ENCODE results near the gene LRP6. TPM values are rescaled to one million over a fixed set of nuclear protein-coding genes. Genes with fewer than 3 reads are reported as not detected.

The LRP6 gene
- total and polyA plus RNA-seq, 2 of the 8 experiments (the other 6 are each of a cell fraction or from before 2014, with no cell fraction given), result 53.6 to 73.2 TPM

DNA sequence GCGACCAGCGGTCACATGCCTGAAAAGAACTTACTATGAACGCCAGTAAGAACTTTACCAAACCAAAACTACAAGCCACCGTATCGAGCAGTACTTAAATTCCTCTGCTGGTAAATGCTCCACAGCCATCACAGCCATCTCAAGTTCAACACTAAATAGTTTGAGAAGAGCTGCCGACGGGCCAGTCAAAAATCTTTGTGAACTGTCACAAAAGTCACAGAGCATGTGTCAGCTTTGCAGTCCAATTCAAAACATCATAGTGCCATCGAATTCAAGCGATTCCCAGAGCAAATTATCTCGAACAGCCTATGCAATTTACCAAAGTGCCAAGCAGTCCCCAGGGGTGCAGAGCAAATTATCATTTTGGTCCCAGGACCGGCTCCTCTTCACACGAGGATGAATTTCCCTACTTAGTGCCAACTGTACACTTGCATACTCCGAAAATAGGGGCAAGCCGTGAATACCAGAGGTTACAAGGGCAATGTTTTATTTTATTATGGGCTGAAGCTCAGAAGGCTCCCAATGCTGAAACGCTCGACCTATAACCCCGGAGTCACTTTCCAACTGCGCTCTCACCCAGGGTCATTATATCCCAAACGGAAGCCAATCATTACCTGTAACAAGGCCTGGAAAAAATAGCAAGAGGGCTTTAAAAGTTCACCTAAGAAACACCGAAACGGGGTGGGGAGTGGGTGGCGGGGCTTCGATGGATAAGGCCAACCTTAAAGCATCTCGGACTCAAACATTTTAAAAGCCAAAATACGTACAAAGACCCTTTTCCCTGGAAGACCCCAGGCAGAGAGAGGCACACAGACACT lies 1.1 kb downstream of the LRP6 start:
- Histone ChIP-seq H2BK5ac (ENCODE audit: low read depth, low read length) (peak overlapping the region; percentile 100; the same call in 1 of the 2 replicates), H2BK120ac (replicated peaks; ENCODE audit: low read depth, low read length) (no peak overlapping the region), H3K4ac (replicated peaks; ENCODE audit: insufficient read length, low read depth, low read length) (no peak overlapping the region), H3K79me1 (ENCODE audit: low read depth, low read length) (no peaks in the 10 kb centered on the region; the same call in 1 of the 2 replicates), H3K4me1 (replicated peaks in 1 of 4; ENCODE audit: control insufficient read depth in 3 of 4, insufficient read depth in 4 of 4, low read length in 3 of 4) (peaks cover 0 to 5% (median 1%) of the 10 kb centered on the region in 4 experiments; a peak in 4 of 7 replicates), H3K27me3 (replicated peaks in 1 of 4; ENCODE audit: control insufficient read depth in 3 of 4, extremely low read depth in 1 of 4, insufficient read depth in 3 of 4, low read length in 3 of 4) (no peaks in the 10 kb centered on the region), H3K36me3 (ENCODE audit: control insufficient read depth in 2 of 4, insufficient read depth in 4 of 4, low read length in 3 of 4) (no peaks in the 10 kb centered on the region), H3K56ac (replicated peaks; ENCODE audit: insufficient read length, low read depth, low read length) (no peak overlapping the region), H4K8ac (ENCODE audit: extremely low read depth, insufficient read depth, low read length) (0 out of 2 replicates have a peak overlapping the region, but pooled peaks have one; percentile 93), H3K9me3 (ENCODE audit: insufficient read depth in 2 of 2, low read depth in 1 of 2, low read length in 1 of 2) (no peaks in the 10 kb centered on the region), H3K9ac (replicated peaks in 1 of 4; ENCODE audit: extremely low read depth in 1 of 4, low read depth in 3 of 4, low read length in 3 of 4) (peak overlapping the region; percentile 69 to 100 (median 84)), H3K27ac (ENCODE audit: low read depth, low read length) (peak overlapping the region; percentile 100; the same call in 1 of the 2 replicates), H3K79me2 (ENCODE audit: control insufficient read depth in 1 of 2, insufficient read depth in 2 of 2, low read length in 2 of 2) (peaks cover 38 to 59% of the 10 kb centered on the region in 2 experiments), H3K18ac (ENCODE audit: extremely low read depth, low read length) (peak overlapping the region; percentile 94), H3K23ac (ENCODE audit: insufficient read length) (no peak overlapping the region), H4K91ac (replicated peaks; ENCODE audit: insufficient read length, low read length) (no peak overlapping the region), H2BK20ac (ENCODE audit: low read length) (no peak overlapping the region), H2BK12ac (ENCODE audit: low read depth, low read length) (no peak overlapping the region), H4K20me1 (replicated peaks in 1 of 2; ENCODE audit: control insufficient read depth in 1 of 2, insufficient read depth in 2 of 2, low read length in 2 of 2) (peaks cover 9 to 12% of the 10 kb centered on the region in 2 experiments), H4K5ac (ENCODE audit: insufficient read length, low read depth, low read length) (no peak overlapping the region), H2BK15ac (ENCODE audit: low read length) (no peak overlapping the region), H3K4me2 (ENCODE audit: insufficient read depth in 1 of 2, low read depth in 2 of 2, low read length in 2 of 2) (peak overlapping the region; percentile 97), H2AFZ (ENCODE audit: low read length) (no peak overlapping the region), H3K4me3 (ENCODE audit: extremely low read depth in 1 of 4, insufficient read depth in 2 of 4, low read depth in 3 of 4, low read length in 4 of 4) (peak overlapping the region; percentile 92 to 97 (median 96)), H3K14ac (ENCODE audit: insufficient read length) (no peak overlapping the region), H2AK5ac (ENCODE audit: low read depth, low read length) (no peak overlapping the region), H3K23me2 (ENCODE audit: low read depth, low read length) (peaks cover 10% of the 10 kb centered on the region; the same call in 1 of the 2 replicates)
- FAIRE-seq (no peak), DNase-seq (ENCODE audit: low read depth in 1 of 2, low spot score in 2 of 2) (no peak)
- ChIA-PET CTCF (ENCODE audit: partially characterized antibody) (interaction anchor here (1.1 to 2.4 kb wide), 3 partner anchors 17 to 84 kb away, joined by 4 to 12 read pairs (median 4); no protein-coding TSS in a partner anchor), POLR2A (ENCODE audit: partially characterized antibody) (interaction anchor here (0.6 to 3.9 kb wide), 37 partner anchors 9 to 566 kb away, joined by 3 to 31 read pairs (median 6); partner anchors contain the start of genes BORCS5 and MANSC1)
- 4% methylated on average over 25 of the region's 25 CpGs; no CpG with 5 or more reads in 1 of the 2 experiments for WGBS, 2 experiments (ENCODE audit: extremely low coverage in 1 of 2, insufficient coverage in 1 of 2, insufficient read length in 1 of 2, insufficient replicate concordance in 2 of 2, low coverage in 1 of 2, low lambda C conversion rate in 2 of 2, missing lambda C conversion rate in 1 of 2)
- TF ChIP-seq SIX5 (IDR thresholded peaks at IDR 0.05; ENCODE audit: low read depth, low read length) (no peak), NRF1 (IDR thresholded peaks at IDR 0.05; ENCODE audit: low read depth, low read length) (no peak)

Data from H1 (cell line).